GM18951 (cell line): ENCODE measurements around the gene MARCHF10.

Experiments used
- POLR2A ChIP-seq: IDR thresholded peaks from 4 replicates; pipeline ENCODE4 v1.6.1; 2011; ENCODE audit warnings: mild to moderate bottlenecking; ENCODE audit not compliant: insufficient read length, insufficient read depth; ENCODE audit errors: extremely low read depth
- in situ Hi-C: fragments of 300-500 bp; cut with MboI; formaldehyde crosslinking; loops from one replicate; pipeline ENCODE4 v1.12.0; 2022; ENCODE audit warnings: low sequenced_read_pairs, mixed read lengths, inconsistent platforms; ENCODE audit not compliant: unreplicated experiment

The MARCHF10 gene

GRCh38 chr17:62782730-62783270 lies 25.3 kb downstream of the MARCHF10 start:
- no peak for TF ChIP-seq POLR2A
- in situ Hi-C loops: no loop called here

DNA sequence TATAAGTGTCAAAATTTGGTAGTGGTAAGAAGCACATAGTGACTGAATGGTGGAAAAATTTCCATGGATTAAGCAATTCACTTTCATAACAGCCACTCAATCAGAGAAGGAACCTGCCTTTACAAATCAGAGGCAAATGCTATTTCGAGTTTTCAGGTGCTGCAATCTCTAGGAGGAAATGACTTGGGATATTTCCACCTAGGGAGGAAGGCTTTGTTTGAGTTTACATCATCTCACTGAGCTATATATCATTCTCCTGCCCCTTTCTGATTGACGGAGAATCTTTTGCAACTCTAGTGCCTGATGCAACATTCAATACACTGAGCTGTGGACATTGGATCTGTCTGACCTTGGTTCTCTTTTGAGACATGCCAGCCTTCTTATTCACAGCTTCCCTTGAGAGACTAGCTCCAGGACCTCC lies 26.3 kb downstream of the MARCHF10 start:
- in situ Hi-C loops: no loop called here
- TF ChIP-seq POLR2A: no peak

DNA sequence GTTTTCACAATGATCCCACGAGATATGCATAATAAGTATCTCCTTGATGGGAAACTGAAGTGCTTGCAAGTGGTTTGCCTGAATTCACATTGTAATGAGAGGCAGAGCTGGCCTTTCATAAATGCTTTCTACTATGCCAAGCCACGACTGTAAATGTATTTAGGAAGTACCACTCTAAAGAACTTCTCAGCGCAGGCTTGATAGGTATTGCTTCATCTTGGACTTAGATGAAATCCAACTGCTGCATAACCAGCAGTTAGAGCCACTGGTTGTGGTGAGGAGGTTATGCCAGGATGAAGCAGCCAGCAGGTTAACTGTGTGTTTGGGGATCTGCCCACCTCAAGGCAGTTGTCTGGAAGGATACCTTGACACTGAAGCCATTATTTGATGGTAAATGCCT lies 26.8 kb downstream of the MARCHF10 start:
- no peak for TF ChIP-seq POLR2A
- in situ Hi-C loops: no loop called here

- no peak for TF ChIP-seq POLR2A
- in situ Hi-C loops: no loop called here
Observed at GRCh38 chr17:62780951-62781350, 27.2 kb downstream of the MARCHF10 start.

GRCh38 chr17:62780269-62780668 lies 27.8 kb downstream of the MARCHF10 start:
- in situ Hi-C loops: no loop called here
- TF ChIP-seq POLR2A: no peak

DNA sequence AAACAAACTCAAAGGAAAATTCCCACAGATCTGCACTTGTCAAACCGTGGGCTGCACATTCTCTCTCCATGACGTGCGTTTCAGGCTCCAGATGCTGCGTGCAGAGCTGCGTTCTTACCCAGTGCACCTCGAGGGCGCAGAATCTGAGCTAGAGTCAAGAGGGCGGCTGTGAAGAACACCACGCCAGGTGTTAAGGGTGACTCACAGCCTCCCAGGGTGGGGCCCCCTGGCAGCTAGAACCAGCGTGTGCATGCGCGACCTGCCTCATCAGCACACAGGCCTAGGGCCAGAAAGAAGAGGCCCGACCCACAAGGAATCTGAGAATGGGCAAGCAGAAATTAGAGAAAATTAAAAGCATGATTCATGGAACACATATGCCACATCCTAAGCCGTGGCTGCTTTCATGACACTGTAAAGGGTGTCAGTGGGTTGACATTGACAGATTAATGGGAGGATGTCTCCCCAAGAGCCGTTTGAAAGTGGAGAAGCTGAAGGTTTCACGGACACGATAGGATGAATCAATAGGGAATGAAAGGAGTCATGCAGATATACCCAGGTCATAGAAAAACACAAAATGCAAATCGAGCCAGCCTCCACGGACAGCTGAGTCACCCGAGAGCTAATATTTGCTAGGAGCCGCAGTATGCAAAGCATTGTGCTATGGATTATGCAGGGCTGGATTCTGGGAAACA lies 29.0 kb downstream of the MARCHF10 start:
- TF ChIP-seq POLR2A: no peak
- in situ Hi-C loops: no loop called here

DNA sequence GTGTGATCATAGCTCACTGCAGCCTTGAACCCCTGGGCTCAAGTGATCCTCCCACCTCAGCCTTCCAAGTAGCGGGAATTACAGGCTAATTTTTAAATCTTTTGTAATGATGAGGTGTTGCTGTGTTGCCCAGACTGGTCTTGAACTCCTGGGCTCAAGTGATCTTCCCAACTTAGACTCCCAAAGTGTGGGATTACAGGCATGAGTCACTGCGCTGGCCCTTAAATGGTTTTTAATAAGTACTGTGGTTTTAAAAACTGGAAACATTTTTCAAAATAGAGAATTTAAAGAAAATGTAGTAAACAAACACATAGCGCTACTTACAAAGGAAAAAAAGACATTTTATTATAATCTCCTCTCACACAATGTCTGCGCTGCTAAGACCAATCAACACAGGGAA lies 32.2 kb downstream of the MARCHF10 start:
- TF ChIP-seq POLR2A: no peak
- in situ Hi-C loops: no loop called here

- in situ Hi-C loops: no loop called here
- no peak for TF ChIP-seq POLR2A
Observed at GRCh38 chr17:62774338-62774737, 33.8 kb downstream of the MARCHF10 start.

GRCh38 chr17:62767997-62768396 lies 40.1 kb downstream of the MARCHF10 start:
- in situ Hi-C loops: no loop called here

DNA sequence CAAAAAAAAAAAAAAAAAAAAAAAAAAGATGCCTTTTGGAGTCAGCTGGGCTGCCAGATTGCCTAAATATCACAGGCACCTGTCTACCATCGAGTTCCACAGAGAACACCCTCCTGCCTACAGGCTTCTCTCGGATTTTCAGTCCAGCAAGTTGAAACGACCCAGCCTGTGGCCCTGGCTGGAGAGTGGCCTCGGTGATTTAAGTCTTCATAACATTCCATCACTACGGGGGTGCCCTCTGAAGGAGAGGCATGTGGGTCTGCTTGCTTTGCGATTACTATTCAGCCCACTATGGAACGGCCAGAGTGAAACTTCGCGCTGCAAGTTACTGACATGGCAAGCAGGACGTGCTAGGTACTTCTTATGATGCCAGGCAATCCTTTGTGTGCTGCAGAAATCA lies 42.8 kb downstream of the MARCHF10 start:
- in situ Hi-C loops: no loop called here
- TF ChIP-seq POLR2A: no peak

More at GRCh38 chr17:62767997-62768396, 40.1 kb downstream of the MARCHF10 start:
- no peak for TF ChIP-seq POLR2A

DNA sequence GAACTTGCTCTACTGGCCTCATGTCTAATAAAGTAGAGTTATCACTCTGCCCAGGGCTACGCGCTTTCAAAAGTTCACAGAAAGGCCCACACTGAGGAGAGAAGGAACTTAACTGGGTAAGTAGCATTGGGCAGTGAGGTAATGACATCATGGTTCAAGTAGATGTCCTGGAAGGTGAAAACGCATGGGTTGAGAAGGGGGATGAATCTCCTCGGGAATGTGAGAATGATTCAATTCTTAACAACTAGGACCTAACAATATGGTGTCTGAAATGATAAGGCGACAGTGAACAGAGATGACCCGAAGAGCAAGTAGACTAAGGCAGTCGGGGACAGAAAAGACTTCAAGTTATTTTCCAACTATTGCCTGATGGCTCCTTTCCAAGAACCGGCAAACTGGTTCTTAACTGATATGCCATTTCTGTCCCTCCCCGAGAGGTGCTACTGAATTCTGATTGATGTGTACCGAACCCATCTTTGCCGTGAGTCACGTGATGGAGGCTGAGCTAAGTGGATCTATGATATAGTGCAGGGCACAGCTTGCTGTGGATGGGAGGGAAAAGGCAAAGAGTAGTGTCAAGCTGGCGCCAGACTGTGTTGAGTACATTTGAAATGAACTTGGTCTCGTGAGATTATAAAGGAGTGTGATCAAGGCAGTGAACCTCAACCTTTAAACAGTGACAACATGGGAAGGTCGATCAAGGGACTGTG lies 44.1 kb downstream of the MARCHF10 start:
- in situ Hi-C loops: no loop called here
- no peak for TF ChIP-seq POLR2A

GRCh38 chr17:62761884-62762283 lies 46.2 kb downstream of the MARCHF10 start:
- TF ChIP-seq POLR2A: no peak
- in situ Hi-C loops: no loop called here

DNA sequence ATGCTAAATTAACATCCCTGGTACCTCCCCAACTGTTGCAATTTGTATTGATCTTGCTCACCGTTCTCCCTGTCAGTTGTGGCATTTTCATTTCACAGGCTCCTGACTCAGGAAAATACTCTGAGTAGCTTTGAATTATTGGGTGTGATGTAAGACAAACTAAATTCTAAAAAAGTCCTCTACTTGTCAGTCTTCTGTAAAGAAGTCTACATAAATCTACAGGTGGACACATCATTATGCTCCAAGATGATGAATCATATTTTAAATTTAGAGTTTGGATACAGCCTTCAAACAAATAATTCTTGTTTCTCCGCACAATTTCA lies 47.2 kb downstream of the MARCHF10 start:
- TF ChIP-seq POLR2A: no peak
- in situ Hi-C loops: no loop called here
